ENCODE results near the gene ANO4.
"Not testable (repeated sequence)": the region's sequence is repeated elsewhere in the genome, so short reads cannot be mapped to it uniquely, and the experiment has no call there.

The ANO4 gene

DNA sequence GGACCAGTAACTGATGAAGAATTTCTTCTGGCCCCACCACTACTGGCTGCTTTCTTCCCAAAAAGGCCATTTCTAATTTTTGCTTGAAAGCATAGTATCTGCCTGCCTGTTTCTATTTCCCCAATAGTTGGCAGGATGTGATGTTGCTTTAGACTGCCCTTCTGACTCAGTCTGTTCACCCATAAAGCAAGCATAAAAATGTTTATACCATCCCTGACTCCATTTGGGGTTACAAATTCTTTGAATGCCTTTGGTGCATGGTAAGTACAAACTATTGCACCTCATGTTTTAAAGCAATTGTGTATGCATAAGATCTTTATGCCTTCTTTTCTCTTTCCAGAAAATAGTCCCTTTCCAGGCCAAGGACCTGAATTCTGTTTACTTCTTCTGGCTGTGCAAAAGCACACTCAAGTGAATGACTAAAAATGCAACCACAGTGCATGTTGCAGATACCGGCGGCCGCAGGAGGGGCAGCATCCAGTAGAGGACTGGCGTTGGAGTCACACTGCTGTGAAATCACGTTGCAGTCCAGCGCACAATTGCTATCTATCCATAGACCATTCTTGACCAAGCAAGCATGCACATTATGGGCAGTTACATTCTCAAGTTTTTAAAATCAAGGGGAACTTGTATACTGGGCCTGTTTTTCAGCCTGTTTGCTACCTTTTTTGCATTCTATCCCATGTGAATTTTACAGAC, 333.1 kb downstream of the ANO4 start:
- no peak for TF ChIP-seq SPI1 (IDR thresholded peaks at IDR 0.05; ENCODE audit: borderline replicate concordance, low read depth)
- TF ChIP-seq GABPA (IDR thresholded peaks at IDR 0.05; ENCODE audit: low read depth) = no peak
- TF ChIP-seq, protein P1, sequence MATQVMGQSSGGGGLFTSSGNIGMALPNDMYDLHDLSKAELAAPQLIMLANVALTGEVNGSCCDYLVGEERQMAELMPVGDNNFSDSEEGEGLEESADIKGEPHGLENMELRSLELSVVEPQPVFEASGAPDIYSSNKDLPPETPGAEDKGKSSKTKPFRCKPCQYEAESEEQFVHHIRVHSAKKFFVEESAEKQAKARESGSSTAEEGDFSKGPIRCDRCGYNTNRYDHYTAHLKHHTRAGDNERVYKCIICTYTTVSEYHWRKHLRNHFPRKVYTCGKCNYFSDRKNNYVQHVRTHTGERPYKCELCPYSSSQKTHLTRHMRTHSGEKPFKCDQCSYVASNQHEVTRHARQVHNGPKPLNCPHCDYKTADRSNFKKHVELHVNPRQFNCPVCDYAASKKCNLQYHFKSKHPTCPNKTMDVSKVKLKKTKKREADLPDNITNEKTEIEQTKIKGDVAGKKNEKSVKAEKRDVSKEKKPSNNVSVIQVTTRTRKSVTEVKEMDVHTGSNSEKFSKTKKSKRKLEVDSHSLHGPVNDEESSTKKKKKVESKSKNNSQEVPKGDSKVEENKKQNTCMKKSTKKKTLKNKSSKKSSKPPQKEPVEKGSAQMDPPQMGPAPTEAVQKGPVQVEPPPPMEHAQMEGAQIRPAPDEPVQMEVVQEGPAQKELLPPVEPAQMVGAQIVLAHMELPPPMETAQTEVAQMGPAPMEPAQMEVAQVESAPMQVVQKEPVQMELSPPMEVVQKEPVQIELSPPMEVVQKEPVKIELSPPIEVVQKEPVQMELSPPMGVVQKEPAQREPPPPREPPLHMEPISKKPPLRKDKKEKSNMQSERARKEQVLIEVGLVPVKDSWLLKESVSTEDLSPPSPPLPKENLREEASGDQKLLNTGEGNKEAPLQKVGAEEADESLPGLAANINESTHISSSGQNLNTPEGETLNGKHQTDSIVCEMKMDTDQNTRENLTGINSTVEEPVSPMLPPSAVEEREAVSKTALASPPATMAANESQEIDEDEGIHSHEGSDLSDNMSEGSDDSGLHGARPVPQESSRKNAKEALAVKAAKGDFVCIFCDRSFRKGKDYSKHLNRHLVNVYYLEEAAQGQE (IDR thresholded peaks at IDR 0.05; ENCODE audit: insufficient replicate concordance, low read depth) = no peak
- no peak for TF ChIP-seq POLR2AphosphoS5 (IDR thresholded peaks at IDR 0.05; ENCODE audit: low read depth)
- TF ChIP-seq, protein P2, sequence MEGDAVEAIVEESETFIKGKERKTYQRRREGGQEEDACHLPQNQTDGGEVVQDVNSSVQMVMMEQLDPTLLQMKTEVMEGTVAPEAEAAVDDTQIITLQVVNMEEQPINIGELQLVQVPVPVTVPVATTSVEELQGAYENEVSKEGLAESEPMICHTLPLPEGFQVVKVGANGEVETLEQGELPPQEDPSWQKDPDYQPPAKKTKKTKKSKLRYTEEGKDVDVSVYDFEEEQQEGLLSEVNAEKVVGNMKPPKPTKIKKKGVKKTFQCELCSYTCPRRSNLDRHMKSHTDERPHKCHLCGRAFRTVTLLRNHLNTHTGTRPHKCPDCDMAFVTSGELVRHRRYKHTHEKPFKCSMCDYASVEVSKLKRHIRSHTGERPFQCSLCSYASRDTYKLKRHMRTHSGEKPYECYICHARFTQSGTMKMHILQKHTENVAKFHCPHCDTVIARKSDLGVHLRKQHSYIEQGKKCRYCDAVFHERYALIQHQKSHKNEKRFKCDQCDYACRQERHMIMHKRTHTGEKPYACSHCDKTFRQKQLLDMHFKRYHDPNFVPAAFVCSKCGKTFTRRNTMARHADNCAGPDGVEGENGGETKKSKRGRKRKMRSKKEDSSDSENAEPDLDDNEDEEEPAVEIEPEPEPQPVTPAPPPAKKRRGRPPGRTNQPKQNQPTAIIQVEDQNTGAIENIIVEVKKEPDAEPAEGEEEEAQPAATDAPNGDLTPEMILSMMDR (IDR thresholded peaks at IDR 0.05; ENCODE audit: insufficient read depth, low read length) = no peak
- Histone ChIP-seq H3K27me3 (ENCODE audit: insufficient read depth, poor library complexity, severe bottlenecking) (no peaks in the 10 kb centered on the region), H3K27ac (replicated peaks) (no peak overlapping the region), H3K4me3 (replicated peaks; ENCODE audit: insufficient read depth, low read length) (no peak overlapping the region)
- DNase-seq (ENCODE audit: low read depth in 1 of 2, low spot score in 1 of 2) = no peak

DNA sequence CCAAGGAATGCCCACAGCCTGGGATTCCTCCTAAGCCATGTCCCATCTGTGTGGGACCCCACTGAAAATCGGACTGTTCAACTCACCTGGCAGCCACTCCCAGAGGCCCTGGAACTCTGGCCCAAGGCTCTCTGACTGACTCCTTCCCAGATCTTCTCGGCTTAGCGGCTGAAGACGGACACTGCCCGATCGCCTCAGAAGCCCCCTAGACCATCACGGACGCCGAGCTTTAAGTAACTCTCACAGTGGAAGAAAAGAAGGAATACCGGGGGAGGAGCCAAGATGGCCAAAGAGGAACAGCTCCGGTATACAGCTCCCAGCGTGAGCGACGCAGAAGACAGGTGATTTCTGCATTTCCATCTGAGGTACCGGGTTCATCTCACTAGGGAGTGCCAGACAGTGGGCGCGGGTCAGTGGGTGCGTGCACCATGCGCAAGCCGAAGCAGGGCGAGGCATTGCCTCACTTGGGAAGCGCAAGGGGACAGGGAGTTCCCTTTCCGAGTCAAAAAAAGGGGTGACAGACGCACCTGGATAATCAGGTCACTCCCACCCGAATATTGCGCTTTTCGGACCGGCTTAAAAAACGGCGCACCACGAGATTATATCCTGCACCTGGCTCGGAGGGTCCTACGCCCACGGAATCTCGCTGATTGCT, 351.3 kb downstream of the ANO4 start:
- not testable (repeated sequence) for H3K27ac ChIP-seq (replicated peaks); H3K4me3 ChIP-seq (replicated peaks; ENCODE audit: insufficient read depth, low read length); H3K27me3 ChIP-seq (ENCODE audit: insufficient read depth, poor library complexity, severe bottlenecking); DNase-seq (ENCODE audit: low read depth in 1 of 2, low spot score in 1 of 2)

DNA sequence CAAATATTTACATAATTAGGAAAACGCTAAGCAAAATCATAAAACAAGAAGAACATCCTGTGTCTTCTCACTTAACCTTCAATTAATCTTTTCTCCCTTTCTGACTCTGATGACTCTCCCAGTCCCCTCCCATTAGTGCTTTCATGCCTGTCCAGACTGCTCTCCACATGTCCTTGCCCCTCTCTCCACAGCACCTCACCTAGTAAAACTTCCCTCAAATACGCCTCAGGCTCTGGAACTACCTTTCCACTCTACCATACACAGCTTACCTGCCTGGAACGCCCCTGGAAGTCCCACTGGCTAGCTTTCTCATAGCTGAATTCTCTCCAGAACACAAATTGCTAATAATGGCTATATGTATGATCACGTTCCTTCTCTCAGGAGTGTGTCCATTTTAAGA, 370.7 kb downstream of the ANO4 start:
- no peak for DNase-seq (ENCODE audit: low read depth in 1 of 2, low spot score in 1 of 2)
- TF ChIP-seq POLR2AphosphoS5 (IDR thresholded peaks at IDR 0.05; ENCODE audit: low read depth) = no peak
- TF ChIP-seq GABPA (IDR thresholded peaks at IDR 0.05; ENCODE audit: low read depth) = no peak
- Histone ChIP-seq H3K27ac (replicated peaks) (no peak overlapping the region), H3K27me3 (ENCODE audit: insufficient read depth, poor library complexity, severe bottlenecking) (peaks cover 5% of the 10 kb centered on the region), H3K4me3 (replicated peaks; ENCODE audit: insufficient read depth, low read length) (no peak overlapping the region)

DNA sequence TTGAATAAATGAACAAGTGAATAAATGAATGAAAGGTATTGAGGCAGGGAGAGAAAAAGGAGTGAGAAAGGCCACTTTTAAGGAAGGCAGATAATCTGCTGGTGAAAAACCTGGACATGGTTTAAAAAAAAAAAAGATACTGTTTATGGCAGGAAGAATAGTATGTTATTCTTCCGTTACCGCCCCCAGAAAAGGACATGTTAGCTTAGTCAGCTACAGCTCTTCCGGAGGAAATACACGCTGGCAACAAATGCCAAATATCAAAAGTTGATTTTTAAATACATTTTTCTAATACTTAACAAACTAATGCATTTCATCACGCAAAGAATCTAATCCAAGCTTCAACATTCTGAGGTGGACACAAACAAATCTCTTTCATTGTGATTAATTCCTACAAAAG, 372.3 kb downstream of the ANO4 start:
- H3K27me3 ChIP-seq (ENCODE audit: insufficient read depth, poor library complexity, severe bottlenecking) = peaks cover 5% of the 10 kb centered on the region
- no peak overlapping the region for H3K27ac ChIP-seq (replicated peaks)
- TF ChIP-seq, protein P2 (IDR thresholded peaks at IDR 0.05; ENCODE audit: insufficient read depth, low read length) = no peak
- no peak for TF ChIP-seq POLR2AphosphoS5 (IDR thresholded peaks at IDR 0.05; ENCODE audit: low read depth)
- TF ChIP-seq, protein P1 (IDR thresholded peaks at IDR 0.05; ENCODE audit: insufficient replicate concordance, low read depth) = no peak
- no peak for TF ChIP-seq GABPA (IDR thresholded peaks at IDR 0.05; ENCODE audit: low read depth)
- no peak for TF ChIP-seq SPI1 (IDR thresholded peaks at IDR 0.05; ENCODE audit: borderline replicate concordance, low read depth)
- no peak overlapping the region for H3K4me3 ChIP-seq (replicated peaks; ENCODE audit: insufficient read depth, low read length)
- no peak for DNase-seq (ENCODE audit: low read depth in 1 of 2, low spot score in 1 of 2)

All from HL-60 (cell line).